Keratinocyte (primary cell): ENCODE measurements around the gene FUT7. TPM values are rescaled to one million over a fixed set of nuclear protein-coding genes. Genes with fewer than 3 reads are reported as not detected.

Source experiments
- DNase-seq: peaks from one replicate; pipeline ENCODE4 v3.0.0-alpha.2; 2011; ENCODE audit warnings: low read depth, missing footprints, low spot score
- FAIRE-seq: peaks from 2 replicates; lab custom pipeline; 2011; peaks lifted over from hg19 to GRCh38; lab: Jason Lieb, UNC
- H2AFZ ChIP-seq: 2 replicates; pipeline ENCODE4 v1.6.0; 2012; ENCODE audit warnings: low read length, control low read depth, inconsistent platforms; ENCODE audit not compliant: control insufficient read depth
- H3K27ac ChIP-seq: 2 replicates; pipeline ENCODE4 v1.5.1; 2011; ENCODE audit warnings: low read length; ENCODE audit not compliant: control insufficient read depth, insufficient read depth
- H3K27me3 ChIP-seq: 3 replicates; pipeline ENCODE4 v1.6.0; 2011; ENCODE audit warnings: low read length; ENCODE audit not compliant: control insufficient read depth, insufficient read depth; ENCODE audit errors: extremely low read depth
- H3K36me3 ChIP-seq, 2 experiments: 2 replicates in 1 of 2; 3 replicates in 1 of 2; pipeline ENCODE4 v1.5.1; 2011; ENCODE audit warnings: low read length in 2 of 2, mild to moderate bottlenecking in 1 of 2; ENCODE audit not compliant: control insufficient read depth in 2 of 2, insufficient read depth in 2 of 2; ENCODE audit errors: extremely low read depth in 1 of 2
- H3K4me1 ChIP-seq: 3 replicates; pipeline ENCODE4 v1.5.1; 2011; ENCODE audit warnings: low read length; ENCODE audit not compliant: control insufficient read depth, insufficient read depth; ENCODE audit errors: extremely low read depth
- H3K4me2 ChIP-seq: 3 replicates; pipeline ENCODE4 v1.6.0; 2011; ENCODE audit warnings: low read depth, low read length; ENCODE audit not compliant: control insufficient read depth, insufficient read depth; ENCODE audit errors: extremely low read depth
- H3K4me3 ChIP-seq, 3 experiments: fragments of 200-600 bp in 1 of 3; sonication (generic) in 1 of 3; 2 replicates in 2 of 3; 3 replicates in 1 of 3; pipeline ENCODE4 v1.5.1; 2011 to 2016; ENCODE audit warnings: low read length in 3 of 3, mild to moderate bottlenecking in 3 of 3, control low read depth in 2 of 3, inconsistent platforms in 1 of 3, low read depth in 1 of 3, mixed read lengths in 1 of 3, mixed run types in 1 of 3, moderate library complexity in 1 of 3; ENCODE audit not compliant: control insufficient read depth in 2 of 3, insufficient read depth in 2 of 3; ENCODE audit errors: extremely low read depth in 1 of 3
- H3K79me2 ChIP-seq: 2 replicates; pipeline ENCODE4 v1.6.0; 2012; ENCODE audit warnings: low read length; ENCODE audit not compliant: control insufficient read depth, insufficient read depth
- H3K9ac ChIP-seq: 3 replicates; pipeline ENCODE4 v1.6.0; 2011; ENCODE audit warnings: low read length; ENCODE audit not compliant: control insufficient read depth, insufficient read depth; ENCODE audit errors: extremely low read depth
- H3K9me1 ChIP-seq: 3 replicates; pipeline ENCODE4 v1.6.0; 2011; ENCODE audit warnings: low read length; ENCODE audit not compliant: control insufficient read depth, insufficient read depth; ENCODE audit errors: extremely low read depth
- H3K9me3 ChIP-seq: 2 replicates; pipeline ENCODE4 v1.5.1; 2012; ENCODE audit warnings: low read depth, low read length; ENCODE audit not compliant: control insufficient read depth
- H4K20me1 ChIP-seq: 3 replicates; pipeline ENCODE4 v1.6.0; 2011; ENCODE audit warnings: low read length; ENCODE audit not compliant: control insufficient read depth, insufficient read depth; ENCODE audit errors: extremely low read depth
- CTCF ChIP-seq, 3 experiments: IDR thresholded peaks in 1 of 3; conservative IDR thresholded peaks in 1 of 3; optimal IDR thresholded peaks in 1 of 3; 2 replicates in 2 of 3; 3 replicates in 1 of 3; pipeline versions ENCODE3 to v1.5.1; 2011; ENCODE audit warnings: low read length in 3 of 3, mild to moderate bottlenecking in 3 of 3, moderate library complexity in 2 of 3, control low read depth in 1 of 3, inconsistent platforms in 1 of 3; ENCODE audit not compliant: insufficient read depth in 2 of 3; ENCODE audit errors: extremely low read depth in 1 of 3
- EZH2 ChIP-seq: IDR thresholded peaks from one replicate; pipeline ENCODE4 v1.6.1; 2012; ENCODE audit warnings: inconsistent platforms, mild to moderate bottlenecking, low read length, moderate library complexity
- dilution Hi-C: fragments of 300-500 bp; cut with MboI; formaldehyde crosslinking; loops from one replicate; pipeline ENCODE4 v1.7.0; 2020; ENCODE audit warnings: low sequenced_read_pairs; ENCODE audit not compliant: extremely low pct_ligation_motif_present
- polyA plus RNA-seq, 5 experiments: library from polyadenylated mRNA; depleted of rRNA in 3 of 5; stranded (reverse) in 3 of 5; stranded (forward) in 1 of 5; unstranded in 1 of 5; fragments of >200 nt; gene quantifications; 1 replicate in 1 of 5; 2 replicates in 3 of 5; 3 replicates in 1 of 5; pipeline versions ENCODE4 v1.2.1 to v1.2.3, GENCODE V29; 2011 to 2012; ENCODE audit warnings: missing spikeins in 2 of 5, low read depth in 1 of 5, low replicate concordance in 1 of 5

FUT7 gene
- polyA plus RNA-seq, 1 donor (not counting 4 experiments of a cell fraction or from before 2014, with no cell fraction given) = not detected

GRCh38 chr9:136982232-136983051, 49.4 kb downstream of the FUT7 start, which contains the start of gene LCNL1:
TSS of gene LCNL1 (plus strand) at chr9:136982993. CDS start at chr9:136983587, 594 bp downstream.
- H3K9ac ChIP-seq = no peak within 1 kb of the TSS
- H3K4me3 ChIP-seq = no peak within 1 kb of the TSS
- FAIRE-seq (no peak), DNase-seq (no peak)
- peaks cover 27% of the 10 kb centered on the region for H3K27me3 ChIP-seq
- TF ChIP-seq EZH2 (no peak), CTCF (optimal IDR thresholded peaks at IDR 0.05 in 1 of 3, IDR thresholded peaks at IDR 0.05 in 1 of 3, conservative IDR thresholded peaks at IDR 0.05 in 1 of 3; ENCODE audit: extremely low read depth in 1 of 3, insufficient read depth in 2 of 3, low read length in 3 of 3) (no peak)
- no peak within 1 kb of the TSS for H3K4me2 ChIP-seq
- no peaks in the 10 kb centered on the region for H3K9me1 ChIP-seq
- H3K9me3 ChIP-seq = no peaks in the 10 kb centered on the region
- H3K79me2 ChIP-seq = no peaks in the 10 kb centered on the region
- H3K27ac ChIP-seq = no peak within 1 kb of the TSS
- no peaks in the 10 kb centered on the region for H3K4me1 ChIP-seq
- no peaks in the 10 kb centered on the region for H4K20me1 ChIP-seq
- H3K36me3 ChIP-seq = no peaks in the 10 kb centered on the region
- dilution Hi-C loops = no loop called here
- H2AFZ ChIP-seq = no peak within 1 kb of the TSS

GRCh38 chr9:136981588-136982231, 50.2 kb downstream of the FUT7 start:
- H3K36me3 ChIP-seq = no peaks in the 10 kb centered on the region
- peaks cover 27% of the 10 kb centered on the region for H3K27me3 ChIP-seq
- H3K4me2 ChIP-seq = no peak overlapping the region
- no peaks in the 10 kb centered on the region for H3K4me1 ChIP-seq
- H3K9me1 ChIP-seq = no peaks in the 10 kb centered on the region
- TF ChIP-seq EZH2 = no peak
- no peak for TF ChIP-seq CTCF (optimal IDR thresholded peaks at IDR 0.05 in 1 of 3, IDR thresholded peaks at IDR 0.05 in 1 of 3, conservative IDR thresholded peaks at IDR 0.05 in 1 of 3; ENCODE audit: extremely low read depth in 1 of 3, insufficient read depth in 2 of 3, low read length in 3 of 3)
- H4K20me1 ChIP-seq = no peaks in the 10 kb centered on the region
- dilution Hi-C loops = no loop called here
- FAIRE-seq = no peak
- no peaks in the 10 kb centered on the region for H3K9me3 ChIP-seq
- H3K9ac ChIP-seq = no peak overlapping the region
- H2AFZ ChIP-seq = no peak overlapping the region
- H3K27ac ChIP-seq = no peak overlapping the region
- H3K4me3 ChIP-seq = no peak overlapping the region
- DNase-seq = no peak
- no peaks in the 10 kb centered on the region for H3K79me2 ChIP-seq
